Measurements from ENCODE around the gene RBSN. TPM values are rescaled to one million over a fixed set of nuclear protein-coding genes. Genes with fewer than 3 reads are reported as not detected.

The RBSN gene
- total RNA-seq, 1 experiment from 2014 or later, result 18.4 TPM

DNA sequence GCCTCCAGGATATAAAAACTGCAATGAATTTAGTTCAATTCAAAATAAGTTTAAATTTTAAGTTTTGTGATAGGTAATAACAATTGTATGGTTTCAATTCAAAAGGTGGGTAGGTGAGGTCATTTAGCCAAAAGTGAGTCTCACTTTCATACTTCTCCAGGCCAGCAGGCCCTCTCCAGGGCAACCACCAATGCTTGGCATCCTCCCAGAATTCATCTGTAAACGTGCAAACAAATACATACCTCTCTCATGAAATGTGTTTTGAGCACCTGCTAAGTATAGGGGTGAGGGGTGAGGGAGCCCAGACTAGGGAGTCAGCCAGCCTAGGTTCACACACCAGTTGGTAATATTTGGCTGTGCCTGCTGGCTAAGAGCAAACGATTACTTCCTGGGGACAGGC, 22.0 kb upstream of the RBSN start (continued):
- TF ChIP-seq TCF7L2 (IDR thresholded peaks at IDR 0.05; ENCODE audit: borderline replicate concordance, extremely low read depth, insufficient read depth, insufficient read length) (no peak), ZFX (IDR thresholded peaks at IDR 0.05) (no peak), SRF (IDR thresholded peaks at IDR 0.05; ENCODE audit: low read depth) (no peak), CBX3 (IDR thresholded peaks at IDR 0.05; ENCODE audit: low read depth) (no peak), SP1 (IDR thresholded peaks at IDR 0.05; ENCODE audit: low read depth) (no peak), ZNF274 (IDR thresholded peaks at IDR 0.05; ENCODE audit: low read depth, low read length) (no peak), SIN3A (IDR thresholded peaks at IDR 0.05; ENCODE audit: low read depth) (no peak), YY1 (IDR thresholded peaks at IDR 0.05; ENCODE audit: extremely low read depth, insufficient replicate concordance, low read depth, low read length) (no peak), EGR1 (IDR thresholded peaks at IDR 0.05; ENCODE audit: low read depth) (no peak), FOSL1 (IDR thresholded peaks at IDR 0.05; ENCODE audit: low read depth) (no peak), CEBPB (IDR thresholded peaks at IDR 0.05; ENCODE audit: low read depth) (no peak), JUND (IDR thresholded peaks at IDR 0.05) (no peak), EZH2phosphoT487 (IDR thresholded peaks at IDR 0.05; ENCODE audit: borderline replicate concordance) (no peak)
- TF ChIP-seq, protein P1, sequence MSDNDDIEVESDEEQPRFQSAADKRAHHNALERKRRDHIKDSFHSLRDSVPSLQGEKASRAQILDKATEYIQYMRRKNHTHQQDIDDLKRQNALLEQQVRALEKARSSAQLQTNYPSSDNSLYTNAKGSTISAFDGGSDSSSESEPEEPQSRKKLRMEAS (IDR thresholded peaks at IDR 0.05), result no peak

DNA sequence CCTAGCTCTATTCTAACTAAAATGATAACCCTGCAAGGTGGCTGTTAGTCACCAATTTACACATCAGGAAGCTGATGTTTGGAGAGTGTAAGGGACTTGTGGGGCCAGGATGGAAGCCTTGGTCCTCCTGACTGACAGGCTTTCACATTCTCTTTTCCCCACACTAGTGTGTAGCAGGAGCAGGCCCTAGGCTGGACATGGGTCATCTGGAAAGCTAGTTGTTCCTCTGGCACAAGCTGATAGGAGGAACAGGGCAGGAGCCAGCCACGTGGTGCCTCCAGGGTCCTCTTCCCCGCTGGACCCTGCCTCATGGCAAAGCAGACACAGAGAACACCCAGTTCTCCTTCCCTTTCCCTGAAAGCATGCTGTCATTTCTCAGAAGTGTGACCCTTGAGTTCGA, 18.1 kb upstream of the RBSN start:
- no peaks in the 10 kb centered on the region for H4K20me1 ChIP-seq (ENCODE audit: insufficient read depth)
- TF ChIP-seq SRF (IDR thresholded peaks at IDR 0.05; ENCODE audit: low read depth) (no peak), CBX3 (IDR thresholded peaks at IDR 0.05; ENCODE audit: low read depth) (no peak), POLR2A (IDR thresholded peaks at IDR 0.05; ENCODE audit: borderline replicate concordance, extremely low read depth, insufficient read depth, insufficient read length) (no peak), EZH2 (IDR thresholded peaks at IDR 0.05) (no peak), TCF7L2 (IDR thresholded peaks at IDR 0.05; ENCODE audit: borderline replicate concordance, extremely low read depth, insufficient read depth, insufficient read length) (no peak), ZNF274 (IDR thresholded peaks at IDR 0.05; ENCODE audit: low read depth, low read length) (no peak), CEBPB (IDR thresholded peaks at IDR 0.05; ENCODE audit: low read depth) (no peak), FOSL1 (IDR thresholded peaks at IDR 0.05; ENCODE audit: low read depth) (no peak), RAD21 (IDR thresholded peaks at IDR 0.05; ENCODE audit: low read depth) (no peak)
- TF ChIP-seq, protein P1 (IDR thresholded peaks at IDR 0.05), result no peak
- TF ChIP-seq, protein P2, sequence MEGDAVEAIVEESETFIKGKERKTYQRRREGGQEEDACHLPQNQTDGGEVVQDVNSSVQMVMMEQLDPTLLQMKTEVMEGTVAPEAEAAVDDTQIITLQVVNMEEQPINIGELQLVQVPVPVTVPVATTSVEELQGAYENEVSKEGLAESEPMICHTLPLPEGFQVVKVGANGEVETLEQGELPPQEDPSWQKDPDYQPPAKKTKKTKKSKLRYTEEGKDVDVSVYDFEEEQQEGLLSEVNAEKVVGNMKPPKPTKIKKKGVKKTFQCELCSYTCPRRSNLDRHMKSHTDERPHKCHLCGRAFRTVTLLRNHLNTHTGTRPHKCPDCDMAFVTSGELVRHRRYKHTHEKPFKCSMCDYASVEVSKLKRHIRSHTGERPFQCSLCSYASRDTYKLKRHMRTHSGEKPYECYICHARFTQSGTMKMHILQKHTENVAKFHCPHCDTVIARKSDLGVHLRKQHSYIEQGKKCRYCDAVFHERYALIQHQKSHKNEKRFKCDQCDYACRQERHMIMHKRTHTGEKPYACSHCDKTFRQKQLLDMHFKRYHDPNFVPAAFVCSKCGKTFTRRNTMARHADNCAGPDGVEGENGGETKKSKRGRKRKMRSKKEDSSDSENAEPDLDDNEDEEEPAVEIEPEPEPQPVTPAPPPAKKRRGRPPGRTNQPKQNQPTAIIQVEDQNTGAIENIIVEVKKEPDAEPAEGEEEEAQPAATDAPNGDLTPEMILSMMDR (IDR thresholded peaks at IDR 0.05 in 2 of 3, conservative IDR thresholded peaks at IDR 0.05 in 1 of 3; ENCODE audit: borderline replicate concordance in 1 of 3, insufficient read depth in 1 of 3, low read depth in 2 of 3, low read length in 2 of 3), result no peak
- no peaks in the 10 kb centered on the region for H3K9me2 ChIP-seq (ENCODE audit: insufficient read depth)
- no peak overlapping the region for H3K27ac ChIP-seq (ENCODE audit: low read depth, low read length)
- H3K4me1 ChIP-seq (ENCODE audit: control insufficient read depth in 1 of 2, insufficient read depth in 2 of 2, low read length in 2 of 2), result peaks cover 0 to 5% of the 10 kb centered on the region in 2 experiments; a peak in 1 of 4 replicates
- ChIA-PET CTCF (no interaction called here), RAD21 (ENCODE audit: low non-redundant PET in 1 of 2, low total read pairs in 2 of 2, uncharacterized antibody in 2 of 2, unreplicated experiment in 2 of 2) (no interaction called here), POLR2A (no interaction called here)
- H3K79me2 ChIP-seq (ENCODE audit: insufficient read depth, low read length), result no peaks in the 10 kb centered on the region
- intact Hi-C loops (cut with micrococcal nuclease), result no loop called here
- H2AFZ ChIP-seq (ENCODE audit: low read depth, low read length, poor library complexity, severe bottlenecking), result no peak overlapping the region
- H3K4me3 ChIP-seq (replicated peaks in 1 of 2; ENCODE audit: low read depth in 1 of 2, low read length in 2 of 2), result no peak overlapping the region
- H3K27me3 ChIP-seq (ENCODE audit: insufficient read depth, low read length), result no peaks in the 10 kb centered on the region
- H3K4me2 ChIP-seq (ENCODE audit: low read length), result no peak overlapping the region
- H3K9me3 ChIP-seq (ENCODE audit: control insufficient read depth in 1 of 2, insufficient read depth in 1 of 2, low read depth in 1 of 2, low read length in 2 of 2), result no peaks in the 10 kb centered on the region
- BruUV-seq (replicated peaks), result no TSS peak
- no peak overlapping the region for H3K9ac ChIP-seq (ENCODE audit: low read length)
- ATAC-seq (no peak), DNase-seq (ENCODE audit: low read depth, low spot score) (no peak)
- H3K36me3 ChIP-seq (ENCODE audit: control insufficient read depth in 1 of 2, insufficient read depth in 2 of 2, low read length in 2 of 2), result no peaks in the 10 kb centered on the region

Data from HCT116 (cell line).